Heart right ventricle (tissue), 16 donors: ENCODE data around the gene SND1. TPM values are rescaled to one million over a fixed set of nuclear protein-coding genes. Genes with fewer than 3 reads are reported as not detected.
"Not testable (repeated sequence)": the region's sequence is repeated elsewhere in the genome, so short reads cannot be mapped to it uniquely, and the experiment has no call there.

Experiments used
- ATAC-seq, 8 donors: fragments of 200-7000 bp; cut with Tn5 transposase; one replicate each; pipeline ENCODE4 v1.9.1; 2020; ENCODE audit warnings: mild to moderate bottlenecking in 8 of 8, moderate library complexity in 8 of 8, moderate number of reproducible peaks in 1 of 8
- DNase-seq, 2 donors: peaks; one replicate each; pipeline ENCODE4 v3.0.0-alpha.2; 2020
- H3K27ac ChIP-seq, 10 donors: fragments of 200-600 bp; sonication (generic) in 2 of 10; one replicate each; pipeline versions ENCODE4 v1.5.0 to v1.8.0; 2020 to 2022; ENCODE audit warnings: mild to moderate bottlenecking in 3 of 10
- H3K27me3 ChIP-seq, 7 donors: fragments of 200-600 bp; one replicate each; pipeline ENCODE4 v1.8.0; 2021 to 2022; ENCODE audit warnings: mild to moderate bottlenecking in 2 of 7
- H3K36me3 ChIP-seq, 9 donors: fragments of 200-600 bp; sonication (generic) in 1 of 9; one replicate each; pipeline versions ENCODE4 v1.5.0 to v1.8.0; 2020 to 2022; ENCODE audit warnings: mild to moderate bottlenecking in 2 of 9
- H3K4me1 ChIP-seq, 9 donors: fragments of 200-600 bp; sonication (generic) in 1 of 9; one replicate each; pipeline versions ENCODE4 v1.5.0 to v1.8.0; 2020 to 2022; ENCODE audit warnings: mild to moderate bottlenecking in 4 of 9
- H3K4me3 ChIP-seq, 10 donors: fragments of 200-600 bp; sonication (generic) in 2 of 10; one replicate each; pipeline versions ENCODE4 v1.5.0 to v1.8.0; 2020 to 2022; ENCODE audit warnings: mild to moderate bottlenecking in 7 of 10, moderate library complexity in 2 of 10
- H3K9me3 ChIP-seq, 11 donors: fragments of 200-600 bp in 10 of 11; sonication (generic) in 2 of 11; one replicate each; pipeline versions ENCODE4 v1.5.0 to v1.8.0; 2013 to 2022; ENCODE audit warnings: mild to moderate bottlenecking in 2 of 11, control low read depth in 1 of 11, moderate library complexity in 1 of 11
- WGBS, 2 donors: extraction: QIAGEN DNeasy Blood & Tissue Kit; methylation state at CpG; one replicate each; pipeline ENCODE4 v1.1.7; 2013; ENCODE audit warnings: inconsistent platforms in 1 of 2; 5-methylcytosine and 5-hydroxymethylcytosine counted together
- intact Hi-C, 10 donors: fragments of 100-400 bp; cut with DNase I; formaldehyde crosslinking; loops; one replicate each; pipeline versions ENCODE4 v1.11.1 to v1.14.2; 2022
- polyA plus RNA-seq, 2 donors: library from polyadenylated mRNA; stranded (reverse); fragments of 200-250 nt; gene quantifications; one replicate each; pipeline ENCODE4 v1.2.3, GENCODE V29; 2013
- total RNA-seq, 10 donors: library from RNA; stranded (reverse); fragmentation: NEBNext Ultra II Directional in 3 of 10; extraction: Animal tissue kit (Norgen Biotek cat#: 25700) in 3 of 10; gene quantifications; one replicate each; pipeline versions ENCODE4 v1.2.1 to v1.2.4, GENCODE V29; 2021 to 2023
- TF ChIP-seq, protein P1 (sequence below), 9 donors: fragments of 200-600 bp; sonication (generic) in 2 of 9; IDR thresholded peaks; one replicate each; pipeline versions ENCODE4 v1.5.0 to v1.8.0; 2021 to 2022; ENCODE audit warnings: antibody characterized with exemption in 9 of 9, mild to moderate bottlenecking in 5 of 9, moderate library complexity in 1 of 9
- donor health status: Arrhythmogenic right ventricular cardiomyopathy.
- donor health status: ischemic (EF 13 %, LVEDD 7.1; RV severe dilation, severe dysfunction).
- donor health status: healthy with polysubstance abuse.
- donor health status: DM: no; HTN: yes; CAD: no.
- donor health status: DM: no; HTN: no; CAD: no.
- donor health status: ischemic (EF 25% LVEDD 6.9; RV normal size, moderate dysfunction).
- donor health status: ischemic (EF 25% LVEDD 5.7; RV mildly dilated, moderate dysfunction).
- donor health status: healthy.
- donor health status: DM: yes; HTN: yes; CAD: no.
- donor health status: Ischemic cardiomyopathy.
- donor health status: ischemic (EF 35%, LVEDD 5.7; RV mildly dilated, moderate dysfunction).
- donor health status: nonischemic (EF 11% LVEDD 7.7; RV severe dilation, severe dysfunction).
- donor health status: DM: yes; HTN: yes; CAD: no.
- donor health status: PGD.
- donor health status: ischemic (EF 29% LVEDD 5.4; RV normal size, mild dysfunction).
- donor health status: nonischemic (EF 23%, LVEDD 6.1; RV moderate dilation, normal function).

The SND1 gene
- total and polyA plus RNA-seq, 12 donors = 39.9 to 107 (median 80.8) TPM

DNA sequence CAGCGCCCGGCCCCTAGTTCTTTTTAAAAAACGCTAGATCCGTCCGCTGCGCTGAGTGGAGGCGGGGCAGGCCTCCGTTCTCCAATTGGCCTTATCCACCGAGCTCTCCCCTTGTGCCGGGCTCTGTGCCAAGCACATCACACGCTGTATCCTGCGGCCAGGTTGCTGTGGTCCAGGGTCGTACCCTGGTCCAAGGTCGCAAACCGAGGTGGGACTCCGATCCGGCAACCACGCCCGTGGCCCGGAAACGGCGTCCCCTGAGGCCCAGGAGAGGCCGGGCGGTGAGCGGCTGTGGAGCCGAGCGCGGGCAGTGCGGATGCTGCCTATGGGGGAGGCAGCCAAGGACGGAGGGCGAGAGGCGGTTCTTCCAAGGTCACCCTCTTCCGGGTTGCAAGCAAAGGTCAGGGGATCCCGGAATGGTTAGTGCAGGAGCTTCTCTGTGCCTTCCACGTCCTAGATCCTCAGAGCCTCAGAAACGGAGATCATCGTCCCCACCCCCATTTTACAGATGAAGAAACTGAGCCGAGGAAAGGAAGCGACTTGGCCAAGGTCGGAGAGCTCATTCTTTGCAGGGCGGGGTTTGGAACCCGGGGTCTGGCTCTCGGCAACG is 451.6 kb downstream of the SND1 start:
- Histone ChIP-seq H3K36me3 (no peaks in the 10 kb centered on the region), H3K4me3 (peak overlapping the region in 9 of 10 donors; percentile 28 to 61 (median 49)), H3K9me3 (no peaks in the 10 kb centered on the region), H3K27me3 (peaks cover 0 to 34% (median 25%) of the 10 kb centered on the region in 7 donors), H3K4me1 (peaks cover 6 to 21% (median 15%) of the 10 kb centered on the region in 9 donors), H3K27ac (peak overlapping the region in 1 of 10 donors; percentile 31)
- TF ChIP-seq, protein P1, sequence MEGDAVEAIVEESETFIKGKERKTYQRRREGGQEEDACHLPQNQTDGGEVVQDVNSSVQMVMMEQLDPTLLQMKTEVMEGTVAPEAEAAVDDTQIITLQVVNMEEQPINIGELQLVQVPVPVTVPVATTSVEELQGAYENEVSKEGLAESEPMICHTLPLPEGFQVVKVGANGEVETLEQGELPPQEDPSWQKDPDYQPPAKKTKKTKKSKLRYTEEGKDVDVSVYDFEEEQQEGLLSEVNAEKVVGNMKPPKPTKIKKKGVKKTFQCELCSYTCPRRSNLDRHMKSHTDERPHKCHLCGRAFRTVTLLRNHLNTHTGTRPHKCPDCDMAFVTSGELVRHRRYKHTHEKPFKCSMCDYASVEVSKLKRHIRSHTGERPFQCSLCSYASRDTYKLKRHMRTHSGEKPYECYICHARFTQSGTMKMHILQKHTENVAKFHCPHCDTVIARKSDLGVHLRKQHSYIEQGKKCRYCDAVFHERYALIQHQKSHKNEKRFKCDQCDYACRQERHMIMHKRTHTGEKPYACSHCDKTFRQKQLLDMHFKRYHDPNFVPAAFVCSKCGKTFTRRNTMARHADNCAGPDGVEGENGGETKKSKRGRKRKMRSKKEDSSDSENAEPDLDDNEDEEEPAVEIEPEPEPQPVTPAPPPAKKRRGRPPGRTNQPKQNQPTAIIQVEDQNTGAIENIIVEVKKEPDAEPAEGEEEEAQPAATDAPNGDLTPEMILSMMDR (IDR thresholded peaks at IDR 0.05) = no peak
- ATAC-seq (peak; percentile 29 to 73 (median 68)), DNase-seq (peak; percentile 40 to 55)
- intact Hi-C loops = no loop called here
- WGBS, 2 donors = 4 to 9% methylated on average over 44 of the region's 44 CpGs

DNA sequence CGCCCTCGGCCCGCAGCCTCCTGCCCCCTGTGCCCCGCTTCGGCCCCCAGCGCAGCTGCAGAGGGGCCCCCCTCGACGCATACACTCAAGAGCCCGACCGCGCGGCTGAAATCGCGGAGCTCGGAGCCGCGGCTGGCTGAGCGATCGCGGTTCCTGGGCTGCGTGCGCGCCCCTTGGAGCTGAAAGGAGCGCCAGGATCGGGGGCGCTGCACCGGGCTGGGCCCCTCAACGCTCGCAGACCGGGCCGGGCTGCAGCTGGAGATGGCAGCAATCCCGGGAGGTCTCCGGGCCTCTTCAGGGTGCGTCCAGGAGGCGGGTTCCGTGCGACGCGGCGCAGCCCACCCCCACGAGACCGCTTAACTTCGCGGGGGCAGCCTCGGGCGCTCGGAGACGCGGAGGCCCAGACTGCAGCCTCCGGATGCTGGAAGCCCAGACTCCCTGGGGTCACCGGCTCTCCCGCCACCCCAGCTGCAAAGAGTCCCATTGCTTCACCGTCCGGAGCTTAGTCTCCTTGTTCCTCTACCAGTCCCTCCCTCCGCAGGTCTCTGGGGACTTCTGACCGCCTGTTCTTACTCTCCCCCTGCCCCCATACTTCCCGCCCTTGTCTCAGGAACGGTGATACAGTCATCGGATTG is 452.2 kb downstream of the SND1 start:
- H3K9me3 ChIP-seq = no peaks in the 10 kb centered on the region
- ATAC-seq (peak; percentile 27 to 42 (median 29)), DNase-seq (peak; percentile 25 to 29)
- peak overlapping the region in 9 of 10 donors; percentile 28 to 61 (median 49) for H3K4me3 ChIP-seq
- H3K36me3 ChIP-seq = no peaks in the 10 kb centered on the region
- H3K27me3 ChIP-seq = peaks cover 0 to 34% (median 27%) of the 10 kb centered on the region in 7 donors
- TF ChIP-seq, protein P1 (IDR thresholded peaks at IDR 0.05) = no peak
- H3K4me1 ChIP-seq = peaks cover 6 to 26% (median 15%) of the 10 kb centered on the region in 9 donors
- 1 to 2% methylated on average over 59 of the region's 59 CpGs for WGBS, 2 donors
- H3K27ac ChIP-seq = peak overlapping the region in 1 of 10 donors; percentile 31
- intact Hi-C loops = no loop called here

DNA sequence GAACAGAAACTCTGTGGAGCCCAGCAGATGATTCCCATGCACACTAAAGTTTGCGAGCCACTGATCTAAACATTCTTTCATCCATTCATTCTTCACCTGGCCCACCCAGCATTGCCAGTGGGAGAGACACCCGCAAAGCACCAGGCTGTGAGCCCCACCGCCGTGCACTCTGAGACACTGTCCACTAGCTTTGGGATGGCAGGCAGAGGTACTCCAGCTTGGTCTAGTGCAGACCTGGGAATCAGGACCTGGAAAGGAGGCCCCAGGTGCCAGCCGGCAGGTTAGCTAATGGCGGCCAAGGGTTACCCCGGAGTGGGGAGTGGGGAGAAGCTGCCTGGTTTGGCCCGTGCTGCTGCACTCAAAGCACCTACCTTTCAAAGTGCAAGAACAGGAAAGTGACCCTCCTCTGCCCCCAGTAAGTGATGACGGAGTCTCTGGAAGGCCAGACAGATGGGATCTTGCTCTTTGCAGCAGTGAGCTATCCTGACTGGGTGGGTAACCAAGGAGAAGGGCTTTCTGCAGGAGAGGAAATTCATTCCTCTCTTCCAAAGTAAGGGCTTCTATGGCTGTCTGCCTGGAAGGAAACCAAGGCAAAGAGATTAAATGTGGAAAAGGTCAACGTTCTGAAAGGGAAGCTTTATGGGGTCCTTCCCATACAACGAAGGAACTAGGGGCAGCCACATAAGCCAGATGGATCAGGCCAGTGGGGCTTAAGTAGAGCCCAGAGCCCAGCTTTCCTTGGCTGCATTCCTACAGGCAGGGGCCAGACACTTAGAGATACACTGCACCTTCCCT is 453.4 kb downstream of the SND1 start:
- DNase-seq = no peak

GRCh38 chr7:128106821-128107220 is 454.8 kb downstream of the SND1 start:
- TF ChIP-seq, protein P1 (IDR thresholded peaks at IDR 0.05) = no peak
- no peak for ATAC-seq
- no peak for DNase-seq
- Histone ChIP-seq H3K9me3 (no peaks in the 10 kb centered on the region), H3K27ac (no peak overlapping the region), H3K4me3 (no peak overlapping the region), H3K4me1 (peaks cover 6 to 39% (median 15%) of the 10 kb centered on the region in 9 donors), H3K36me3 (no peaks in the 10 kb centered on the region), H3K27me3 (peaks cover 0 to 34% (median 27%) of the 10 kb centered on the region in 7 donors)
- WGBS, 2 donors = 40 to 52% methylated on average over 1 of the region's 1 CpG
- intact Hi-C loops = no loop called here

More for the DNA sequence above, 453.4 kb downstream of the SND1 start:
- intact Hi-C loops = no loop called here
- Histone ChIP-seq H3K4me3 (no peak overlapping the region), H3K27me3 (peaks cover 0 to 34% (median 27%) of the 10 kb centered on the region in 7 donors), H3K27ac (no peak overlapping the region), H3K9me3 (no peaks in the 10 kb centered on the region), H3K36me3 (no peaks in the 10 kb centered on the region), H3K4me1 (peaks cover 6 to 31% (median 15%) of the 10 kb centered on the region in 9 donors)
- TF ChIP-seq, protein P1 (IDR thresholded peaks at IDR 0.05) = no peak
- ATAC-seq = no peak
- 80 to 82% methylated on average over 11 of the region's 11 CpGs for WGBS, 2 donors

- 82 to 87% methylated on average over 8 to 11 of the region's 12 CpGs for WGBS, 2 donors
- Histone ChIP-seq H3K27me3 (peaks cover 0 to 34% (median 27%) of the 10 kb centered on the region in 7 donors), H3K4me1 (peaks cover 6 to 45% (median 19%) of the 10 kb centered on the region in 9 donors)
- ATAC-seq, DNase-seq, H3K36me3 ChIP-seq, H3K4me3 ChIP-seq, H3K27ac ChIP-seq, H3K9me3 ChIP-seq, intact Hi-C loops: not testable (repeated sequence)
Observed at GRCh38 chr7:128107516-128107915, 455.5 kb downstream of the SND1 start.
